Measurements from ENCODE around the gene NCKAP5.

DNA sequence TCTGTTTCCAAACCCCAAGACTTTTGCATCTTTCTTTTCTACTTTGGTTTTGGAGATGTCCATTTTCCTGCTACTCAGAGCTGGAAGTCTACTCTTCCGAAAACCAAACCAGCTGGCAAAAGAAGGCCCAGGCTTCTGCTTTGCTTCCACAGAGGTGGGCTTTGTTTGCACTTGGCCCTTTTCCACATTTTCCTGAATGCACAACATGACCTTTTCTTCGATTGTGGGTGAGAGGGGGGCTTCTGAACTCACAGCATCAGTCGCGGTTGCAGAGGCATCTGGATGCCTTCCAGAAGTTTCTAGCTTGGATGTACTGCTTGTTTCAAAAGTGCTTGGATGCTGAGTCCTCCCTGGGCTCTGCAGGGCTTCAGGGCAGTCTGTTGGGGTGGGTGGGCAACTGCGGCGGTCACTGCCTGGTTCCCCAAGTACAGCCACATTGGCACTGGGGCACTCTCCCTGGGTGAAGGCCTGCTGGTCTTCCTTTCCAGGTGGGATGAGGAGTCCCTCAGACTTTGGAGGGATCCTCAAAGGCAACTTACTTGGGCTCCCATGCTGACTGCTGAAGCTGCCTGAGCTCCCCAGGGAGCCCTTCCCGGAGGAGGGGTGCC is 786.0 kb downstream of the NCKAP5 start:
- TF ChIP-seq, protein P1, sequence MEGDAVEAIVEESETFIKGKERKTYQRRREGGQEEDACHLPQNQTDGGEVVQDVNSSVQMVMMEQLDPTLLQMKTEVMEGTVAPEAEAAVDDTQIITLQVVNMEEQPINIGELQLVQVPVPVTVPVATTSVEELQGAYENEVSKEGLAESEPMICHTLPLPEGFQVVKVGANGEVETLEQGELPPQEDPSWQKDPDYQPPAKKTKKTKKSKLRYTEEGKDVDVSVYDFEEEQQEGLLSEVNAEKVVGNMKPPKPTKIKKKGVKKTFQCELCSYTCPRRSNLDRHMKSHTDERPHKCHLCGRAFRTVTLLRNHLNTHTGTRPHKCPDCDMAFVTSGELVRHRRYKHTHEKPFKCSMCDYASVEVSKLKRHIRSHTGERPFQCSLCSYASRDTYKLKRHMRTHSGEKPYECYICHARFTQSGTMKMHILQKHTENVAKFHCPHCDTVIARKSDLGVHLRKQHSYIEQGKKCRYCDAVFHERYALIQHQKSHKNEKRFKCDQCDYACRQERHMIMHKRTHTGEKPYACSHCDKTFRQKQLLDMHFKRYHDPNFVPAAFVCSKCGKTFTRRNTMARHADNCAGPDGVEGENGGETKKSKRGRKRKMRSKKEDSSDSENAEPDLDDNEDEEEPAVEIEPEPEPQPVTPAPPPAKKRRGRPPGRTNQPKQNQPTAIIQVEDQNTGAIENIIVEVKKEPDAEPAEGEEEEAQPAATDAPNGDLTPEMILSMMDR (IDR thresholded peaks at IDR 0.05), result no peak
- TF ChIP-seq POLR2A (IDR thresholded peaks at IDR 0.05), result no peak
